HEK293T (cell line): ENCODE results near the gene NPEPL1.

ENCODE experiments used
- CTCF ChIA-PET: fragments of 350-600 bp; formaldehyde crosslinking; extraction: SDS; loops from one replicate; lab custom pipeline; 2021; ENCODE audit warnings: antibody characterized with exemption, inconsistent platforms; lab: Yijun Ruan, JAX
- POLR2A ChIA-PET: fragments of 350-600 bp; formaldehyde crosslinking; extraction: SDS; loops from one replicate; lab custom pipeline; 2020; ENCODE audit warnings: antibody characterized with exemption, inconsistent platforms; lab: Yijun Ruan, JAX
- DNase-seq: peaks from one replicate; pipeline ENCODE4 v3.0.0; 2012; ENCODE audit warnings: mixed read lengths; ENCODE audit errors: extremely low spot score
- ARNT ChIP-seq: fragments of 450-650 bp; IDR thresholded peaks from 2 replicates; pipeline ENCODE4 v1.6.1; 2017; ENCODE audit warnings: mild to moderate bottlenecking
- BHLHE40 ChIP-seq: fragments of 450-650 bp; IDR thresholded peaks from 2 replicates; pipeline ENCODE4 v1.6.1; 2016; ENCODE audit warnings: mild to moderate bottlenecking, moderate library complexity, borderline replicate concordance
- CTBP1 ChIP-seq: fragments of 450-650 bp; IDR thresholded peaks from 2 replicates; pipeline ENCODE4 v1.6.1; 2016; ENCODE audit warnings: borderline replicate concordance
- ELF4 ChIP-seq: fragments of 450-650 bp; IDR thresholded peaks from 2 replicates; pipeline ENCODE4 v1.6.1; 2017; ENCODE audit warnings: antibody characterized with exemption
- FOXA1 ChIP-seq: fragments of 450-650 bp; IDR thresholded peaks from 2 replicates; pipeline ENCODE4 v1.6.1; 2016; ENCODE audit warnings: mild to moderate bottlenecking
- FOXK2 ChIP-seq: fragments of 450-650 bp; IDR thresholded peaks from 2 replicates; pipeline ENCODE4 v1.6.1; 2016; ENCODE audit warnings: mild to moderate bottlenecking
- FOXM1 ChIP-seq: fragments of 450-650 bp; IDR thresholded peaks from 2 replicates; pipeline ENCODE4 v1.6.1; 2017; ENCODE audit warnings: mild to moderate bottlenecking, borderline replicate concordance
- HDGF ChIP-seq: fragments of 450-650 bp; IDR thresholded peaks from 2 replicates; pipeline ENCODE4 v1.6.1; 2017; ENCODE audit warnings: antibody characterized with exemption, borderline replicate concordance
- L3MBTL2 ChIP-seq: fragments of 450-650 bp; conservative IDR thresholded peaks from 2 replicates; pipeline ENCODE4 v1.6.1; 2016; ENCODE audit warnings: mild to moderate bottlenecking
- LEF1 ChIP-seq: fragments of 450-650 bp; IDR thresholded peaks from 2 replicates; pipeline ENCODE4 v1.6.1; 2017; ENCODE audit warnings: mild to moderate bottlenecking, borderline replicate concordance
- NFRKB ChIP-seq: fragments of 450-650 bp; IDR thresholded peaks from 2 replicates; pipeline ENCODE4 v1.6.1; 2016; ENCODE audit warnings: mild to moderate bottlenecking, moderate library complexity
- PKNOX1 ChIP-seq: fragments of 450-650 bp; IDR thresholded peaks from 2 replicates; pipeline ENCODE4 v1.6.1; 2016
- SP1 ChIP-seq: fragments of 450-650 bp; IDR thresholded peaks from 2 replicates; pipeline ENCODE4 v1.6.1; 2017
- SUZ12 ChIP-seq: fragments of 450-650 bp; IDR thresholded peaks from 2 replicates; pipeline ENCODE4 v1.6.1; 2016; ENCODE audit warnings: mild to moderate bottlenecking
- TARDBP ChIP-seq: fragments of 450-650 bp; IDR thresholded peaks from 2 replicates; pipeline ENCODE4 v1.6.1; 2016
- ZNF384 ChIP-seq: fragments of 450-650 bp; IDR thresholded peaks from 2 replicates; pipeline ENCODE4 v1.6.1; 2016

NPEPL1 gene

GRCh38 chr20:58710481-58711265, 18.1 kb downstream of the NPEPL1 start:
- ChIA-PET CTCF (interaction anchor here (0.6 kb wide), 1 partner anchor 75 kb away, joined by 4 read pairs; no protein-coding TSS in a partner anchor), POLR2A (no interaction called here)

GRCh38 chr20:58711266-58712051, 18.9 kb downstream of the NPEPL1 start:
- ChIA-PET POLR2A (no interaction called here), CTCF (interaction anchor here (0.6 kb wide), 2 partner anchors 74 to 511 kb away, joined by 4 to 5 read pairs; no protein-coding TSS in a partner anchor)
- no peak for DNase-seq
- TF ChIP-seq FOXA1 (no peak), PKNOX1 (no peak), SUZ12 (no peak), SP1 (no peak), ZNF384 (no peak), NFRKB (no peak), TARDBP (no peak), BHLHE40 (no peak), HDGF (no peak), ELF4 (no peak), ARNT (no peak), FOXK2 (no peak), CTBP1 (no peak), LEF1 (no peak)

More at GRCh38 chr20:58710481-58711265, 18.1 kb downstream of the NPEPL1 start:
- no peak for TF ChIP-seq SUZ12
- no peak for TF ChIP-seq SP1
- TF ChIP-seq ZNF384: no peak
- TF ChIP-seq HDGF: no peak
- no peak for DNase-seq

- POLR2A ChIA-PET: no interaction called here
- TF ChIP-seq FOXM1 (no peak), ELF4 (no peak), ZNF384 (no peak), PKNOX1 (no peak), HDGF (no peak), CTBP1 (no peak), LEF1 (no peak), FOXK2 (no peak), BHLHE40 (no peak), ARNT (no peak), L3MBTL2 (no peak), TARDBP (no peak), FOXA1 (no peak), SP1 (no peak), NFRKB (no peak)
- CTCF ChIA-PET: interaction anchor here (0.6 kb wide), 1 partner anchor 510 kb away, joined by 5 read pairs; no protein-coding TSS in a partner anchor
- DNase-seq: no peak
Observed at GRCh38 chr20:58712151-58712791, 19.7 kb downstream of the NPEPL1 start.

- TF ChIP-seq ELF4 (no peak), SP1 (no peak), FOXA1 (no peak), FOXM1 (no peak), TARDBP (no peak), ZNF384 (no peak), BHLHE40 (no peak), HDGF (no peak)
- ChIA-PET POLR2A (no interaction called here), CTCF (no interaction called here)
- no peak for DNase-seq
Observed at GRCh38 chr20:58712806-58713731, 20.5 kb downstream of the NPEPL1 start.

- ChIA-PET CTCF (no interaction called here), POLR2A (no interaction called here)
- no peak for TF ChIP-seq SUZ12
- no peak for TF ChIP-seq FOXA1
- TF ChIP-seq BHLHE40: no peak
- DNase-seq: no peak
Observed at GRCh38 chr20:58713801-58714339, 21.3 kb downstream of the NPEPL1 start.
